ENCODE measurements around the gene CBY2. TPM values are rescaled to one million over a fixed set of nuclear protein-coding genes. Genes with fewer than 3 reads are reported as not detected.

CBY2 gene
- total RNA-seq, 1 donor: not detected

GRCh38 chr13:45702869-45703391 lies 810 bp downstream of the CBY2 start:
- H3K4me3 ChIP-seq (ENCODE audit: low read depth, low read length): no peak overlapping the region
- no peak for DNase-seq (ENCODE audit: low read depth)
- no peak for TF ChIP-seq CTCF (IDR thresholded peaks at IDR 0.05; ENCODE audit: insufficient read depth, low read depth, low read length)

- DNase-seq (ENCODE audit: low read depth): no peak
- TF ChIP-seq CTCF (IDR thresholded peaks at IDR 0.05; ENCODE audit: insufficient read depth, low read depth, low read length): no peak
- no peak overlapping the region for H3K4me3 ChIP-seq (ENCODE audit: low read depth, low read length)
Measured at GRCh38 chr13:45704211-45704739, 2.2 kb downstream of the CBY2 start.

GRCh38 chr13:45704854-45705695 lies 3.0 kb downstream of the CBY2 start:
- DNase-seq (ENCODE audit: low read depth): no peak
- H3K4me3 ChIP-seq (ENCODE audit: low read depth, low read length): no peak overlapping the region
- TF ChIP-seq CTCF (IDR thresholded peaks at IDR 0.05; ENCODE audit: insufficient read depth, low read depth, low read length): no peak

GRCh38 chr13:45705918-45706317 lies 3.8 kb downstream of the CBY2 start:
- H3K4me3 ChIP-seq (ENCODE audit: low read depth, low read length): no peak overlapping the region
- TF ChIP-seq CTCF (IDR thresholded peaks at IDR 0.05; ENCODE audit: insufficient read depth, low read depth, low read length): no peak
- no peak for DNase-seq (ENCODE audit: low read depth)

- H3K4me3 ChIP-seq (ENCODE audit: low read depth, low read length): no peak overlapping the region
- no peak for TF ChIP-seq CTCF (IDR thresholded peaks at IDR 0.05; ENCODE audit: insufficient read depth, low read depth, low read length)
- no peak for DNase-seq (ENCODE audit: low read depth)
Measured at GRCh38 chr13:45707516-45708100, 5.5 kb downstream of the CBY2 start.

GRCh38 chr13:45711951-45712350 lies 9.8 kb downstream of the CBY2 start:
- TF ChIP-seq CTCF (IDR thresholded peaks at IDR 0.05; ENCODE audit: insufficient read depth, low read depth, low read length): no peak
- DNase-seq (ENCODE audit: low read depth): no peak
- no peak overlapping the region for H3K4me3 ChIP-seq (ENCODE audit: low read depth, low read length)

Measured in fibroblast of villous mesenchyme (primary cell).